ENCODE data around the gene RNF6.
A peak's percentile ranks its signal among the peaks of the same experiment; 100 is the strongest.

The RNF6 gene

GRCh38 chr13:26225896-26226617 lies 3.9 kb upstream of the RNF6 start:
- DNase-seq, result no peak

GRCh38 chr13:26222520-26223046 lies 469 bp upstream of the RNF6 start:
- DNase-seq, result no peak

- no peak for DNase-seq
Observed at GRCh38 chr13:26221399-26221720, 754 bp downstream of the RNF6 start.

- no peak for DNase-seq
Observed at GRCh38 chr13:26220575-26220974, 1.5 kb downstream of the RNF6 start.

- DNase-seq, result no peak
Observed at GRCh38 chr13:26219726-26220125, 2.4 kb downstream of the RNF6 start.

GRCh38 chr13:26216042-26216441 lies 6.1 kb downstream of the RNF6 start:
- no peak for DNase-seq

GRCh38 chr13:26213982-26214381 lies 8.1 kb downstream of the RNF6 start:
- no peak for DNase-seq

GRCh38 chr13:26213345-26213744 lies 8.8 kb downstream of the RNF6 start:
- no peak for DNase-seq

GRCh38 chr13:26208287-26208686 lies 13.8 kb downstream of the RNF6 start:
- DNase-seq, result no peak

GRCh38 chr13:26202365-26202972 lies 19.6 kb downstream of the RNF6 start:
- no peak for DNase-seq

- DNase-seq, result no peak
Observed at GRCh38 chr13:26200811-26201210, 21.3 kb downstream of the RNF6 start.

GRCh38 chr13:26198116-26198515 lies 24.0 kb downstream of the RNF6 start:
- no peak for DNase-seq

- no peak for DNase-seq
Observed at GRCh38 chr13:26197298-26197697, 24.8 kb downstream of the RNF6 start.

GRCh38 chr13:26186995-26187394 lies 35.1 kb downstream of the RNF6 start:
- no peak for DNase-seq

- no peak for DNase-seq
Observed at GRCh38 chr13:26186118-26186870, 35.8 kb downstream of the RNF6 start.

GRCh38 chr13:26185720-26186117 lies 36.4 kb downstream of the RNF6 start:
- no peak for DNase-seq

- DNase-seq, result peak; percentile 14
Observed at GRCh38 chr13:26184791-26185250, 37.3 kb downstream of the RNF6 start.

GRCh38 chr13:26183416-26183815 lies 38.7 kb downstream of the RNF6 start:
- no peak for DNase-seq

GRCh38 chr13:26179344-26179743 lies 42.8 kb downstream of the RNF6 start:
- no peak for DNase-seq

- no peak for DNase-seq
Observed at GRCh38 chr13:26168835-26169234, 53.3 kb downstream of the RNF6 start.

- no peak for DNase-seq
Observed at GRCh38 chr13:26168237-26168814, 53.8 kb downstream of the RNF6 start.

GRCh38 chr13:26163812-26164211 lies 58.3 kb downstream of the RNF6 start:
- no peak for DNase-seq
